ENCODE measurements around the gene CCBE1.
A peak's percentile ranks its signal among the peaks of the same experiment; 100 is the strongest.

The CCBE1 gene

GRCh38 chr18:59694824-59695223 lies 2.4 kb downstream of the CCBE1 start:
- no peak for TF ChIP-seq CTCF (conservative IDR thresholded peaks at IDR 0.05)
- no peak for TF ChIP-seq ZFX (IDR thresholded peaks at IDR 0.05)
- no peak overlapping the region for H3K27ac ChIP-seq

GRCh38 chr18:59691996-59692395 lies 5.2 kb downstream of the CCBE1 start:
- no peak for TF ChIP-seq ZFX (IDR thresholded peaks at IDR 0.05)
- TF ChIP-seq CTCF (conservative IDR thresholded peaks at IDR 0.05), result no peak
- H3K27ac ChIP-seq, result no peak overlapping the region; the same call in 1 of the 2 replicates

- TF ChIP-seq CTCF (conservative IDR thresholded peaks at IDR 0.05) (no peak), ZFX (IDR thresholded peaks at IDR 0.05) (no peak)
- peak overlapping the region; percentile 49 for H3K27ac ChIP-seq
These were observed 6.2 kb downstream of the CCBE1 start for GRCh38 chr18:59690996-59691395.

- peak overlapping the region; percentile 49; the same call in 1 of the 2 replicates for H3K27ac ChIP-seq
- TF ChIP-seq ZFX (IDR thresholded peaks at IDR 0.05) (no peak), CTCF (conservative IDR thresholded peaks at IDR 0.05) (no peak)
These were observed 6.8 kb downstream of the CCBE1 start for GRCh38 chr18:59690186-59690982.

- no peak overlapping the region for H3K27ac ChIP-seq
- TF ChIP-seq ZFX (IDR thresholded peaks at IDR 0.05) (no peak), CTCF (conservative IDR thresholded peaks at IDR 0.05) (no peak)
These were observed 7.5 kb downstream of the CCBE1 start for GRCh38 chr18:59689756-59690155.

- TF ChIP-seq CTCF (conservative IDR thresholded peaks at IDR 0.05) (no peak), ZFX (IDR thresholded peaks at IDR 0.05) (no peak)
- H3K27ac ChIP-seq, result no peak overlapping the region
These were observed 11.0 kb downstream of the CCBE1 start for GRCh38 chr18:59686260-59686659.

GRCh38 chr18:59685501-59685900 lies 11.7 kb downstream of the CCBE1 start:
- no peak overlapping the region for H3K27ac ChIP-seq
- no peak for TF ChIP-seq CTCF (conservative IDR thresholded peaks at IDR 0.05)
- TF ChIP-seq ZFX (IDR thresholded peaks at IDR 0.05), result no peak

Data from C4-2B (cell line).